ENCODE measurements around the gene INMT.

The INMT gene

GRCh38 chr7:30751696-30752273 is at the start of gene INMT:
INMT (plus strand) TSS chr7:30752135; CDS start chr7:30752151, 16 bp downstream.
- H3K4me3 ChIP-seq (ENCODE audit: low read depth in 1 of 2, low read length in 1 of 2), result no peak within 1 kb of the TSS
- no peaks in the 10 kb centered on the region for H3K36me3 ChIP-seq
- H3K27me3 ChIP-seq, result no peaks in the 10 kb centered on the region
- no peaks in the 10 kb centered on the region for H3K4me1 ChIP-seq (ENCODE audit: control insufficient read depth in 1 of 2, insufficient read depth in 1 of 2, low read depth in 1 of 2, low read length in 1 of 2)
- no peak for TF ChIP-seq CTCF (IDR thresholded peaks at IDR 0.05)
- H3K27ac ChIP-seq, result no peak within 1 kb of the TSS
- no peaks in the 10 kb centered on the region for H3K9me3 ChIP-seq

GRCh38 chr7:30702200-30702599 is 49.7 kb upstream of the INMT start:
- Histone ChIP-seq H3K4me1 (ENCODE audit: control insufficient read depth in 1 of 2, insufficient read depth in 1 of 2, low read depth in 1 of 2, low read length in 1 of 2) (no peaks in the 10 kb centered on the region), H3K36me3 (no peaks in the 10 kb centered on the region), H3K4me3 (ENCODE audit: low read depth in 1 of 2, low read length in 1 of 2) (no peak overlapping the region), H3K27me3 (peaks cover 10% of the 10 kb centered on the region), H3K27ac (no peak overlapping the region), H3K9me3 (no peaks in the 10 kb centered on the region)
- no peak for TF ChIP-seq CTCF (IDR thresholded peaks at IDR 0.05)

- no peaks in the 10 kb centered on the region for H3K36me3 ChIP-seq
- TF ChIP-seq CTCF (IDR thresholded peaks at IDR 0.05), result no peak
- no peak overlapping the region for H3K27ac ChIP-seq
- H3K27me3 ChIP-seq, result peaks cover 10% of the 10 kb centered on the region
- H3K9me3 ChIP-seq, result no peaks in the 10 kb centered on the region
- H3K4me1 ChIP-seq (ENCODE audit: control insufficient read depth in 1 of 2, insufficient read depth in 1 of 2, low read depth in 1 of 2, low read length in 1 of 2), result no peaks in the 10 kb centered on the region
- H3K4me3 ChIP-seq (ENCODE audit: low read depth in 1 of 2, low read length in 1 of 2), result no peak overlapping the region
These were observed 48.2 kb upstream of the INMT start for GRCh38 chr7:30703756-30704155.

- H3K36me3 ChIP-seq, result no peaks in the 10 kb centered on the region
- H3K4me1 ChIP-seq (ENCODE audit: control insufficient read depth in 1 of 2, insufficient read depth in 1 of 2, low read depth in 1 of 2, low read length in 1 of 2), result no peaks in the 10 kb centered on the region
- no peaks in the 10 kb centered on the region for H3K9me3 ChIP-seq
- H3K27me3 ChIP-seq, result peaks cover 10% of the 10 kb centered on the region
- H3K4me3 ChIP-seq (ENCODE audit: low read depth in 1 of 2, low read length in 1 of 2), result no peak overlapping the region
- H3K27ac ChIP-seq, result no peak overlapping the region
- no peak for TF ChIP-seq CTCF (IDR thresholded peaks at IDR 0.05)
These were observed 46.9 kb upstream of the INMT start for GRCh38 chr7:30705008-30705407.

- no peaks in the 10 kb centered on the region for H3K36me3 ChIP-seq
- TF ChIP-seq CTCF (IDR thresholded peaks at IDR 0.05), result no peak
- no peak overlapping the region for H3K27ac ChIP-seq
- no peaks in the 10 kb centered on the region for H3K9me3 ChIP-seq
- H3K4me1 ChIP-seq (ENCODE audit: control insufficient read depth in 1 of 2, insufficient read depth in 1 of 2, low read depth in 1 of 2, low read length in 1 of 2), result no peaks in the 10 kb centered on the region
- H3K4me3 ChIP-seq (ENCODE audit: low read depth in 1 of 2, low read length in 1 of 2), result no peak overlapping the region
- peaks cover 7% of the 10 kb centered on the region for H3K27me3 ChIP-seq
These were observed 46.3 kb upstream of the INMT start for GRCh38 chr7:30705596-30705995.

- peaks cover under 1% of the 10 kb centered on the region for H3K27me3 ChIP-seq
- no peaks in the 10 kb centered on the region for H3K36me3 ChIP-seq
- no peaks in the 10 kb centered on the region for H3K4me1 ChIP-seq (ENCODE audit: control insufficient read depth in 1 of 2, insufficient read depth in 1 of 2, low read depth in 1 of 2, low read length in 1 of 2)
- no peak overlapping the region for H3K27ac ChIP-seq
- H3K9me3 ChIP-seq, result no peaks in the 10 kb centered on the region
- no peak for TF ChIP-seq CTCF (IDR thresholded peaks at IDR 0.05)
- no peak overlapping the region for H3K4me3 ChIP-seq (ENCODE audit: low read depth in 1 of 2, low read length in 1 of 2)
These were observed 45.6 kb upstream of the INMT start for GRCh38 chr7:30706316-30706715.
